Skeletal muscle tissue (tissue), 4 donors: ENCODE results near the gene SSBP2. TPM values are rescaled to one million over a fixed set of nuclear protein-coding genes. Genes with fewer than 3 reads are reported as not detected.
"Not testable (repeated sequence)": the region's sequence is repeated elsewhere in the genome, so short reads cannot be mapped to it uniquely, and the experiment has no call there.

Source experiments
- H3K27ac ChIP-seq: one replicate; pipeline ENCODE4 v1.7.0; 2013; ENCODE audit warnings: mild to moderate bottlenecking, low read depth, low read length, inconsistent platforms
- H3K27me3 ChIP-seq, 3 donors: one replicate each; pipeline ENCODE4 v1.7.0; 2013; ENCODE audit warnings: low read length in 3 of 3; ENCODE audit not compliant: control insufficient read depth in 3 of 3, insufficient read depth in 3 of 3
- H3K36me3 ChIP-seq, 3 donors: one replicate each; pipeline ENCODE4 v1.7.0; 2013; ENCODE audit warnings: low read length in 3 of 3; ENCODE audit not compliant: control insufficient read depth in 3 of 3, insufficient read depth in 3 of 3
- H3K4me1 ChIP-seq, 3 donors: one replicate each; pipeline ENCODE4 v1.7.0; 2013; ENCODE audit warnings: low read length in 3 of 3, mild to moderate bottlenecking in 3 of 3; ENCODE audit not compliant: control insufficient read depth in 3 of 3, insufficient read depth in 3 of 3
- H3K4me3 ChIP-seq, 3 donors: one replicate each; pipeline ENCODE4 v1.7.0; 2013; ENCODE audit warnings: low read length in 3 of 3
- H3K9ac ChIP-seq, 3 donors: one replicate each; pipeline ENCODE4 v1.7.0; 2013; ENCODE audit warnings: low read length in 3 of 3, mild to moderate bottlenecking in 3 of 3, moderate library complexity in 2 of 3, low read depth in 1 of 3
- H3K9me3 ChIP-seq, 3 donors: one replicate each; pipeline ENCODE4 v1.7.0; 2013; ENCODE audit warnings: low read length in 3 of 3; ENCODE audit not compliant: control insufficient read depth in 3 of 3
- total RNA-seq: library from RNA; depleted of rRNA; stranded (reverse); fragments of >200 nt; gene quantifications from one replicate; pipeline ENCODE4 v1.2.3, GENCODE V29; 2014
- donor health status: Osteomylitis.

SSBP2 gene
- total RNA-seq, 1 donor from 2014 or later, result 44.4 TPM

DNA sequence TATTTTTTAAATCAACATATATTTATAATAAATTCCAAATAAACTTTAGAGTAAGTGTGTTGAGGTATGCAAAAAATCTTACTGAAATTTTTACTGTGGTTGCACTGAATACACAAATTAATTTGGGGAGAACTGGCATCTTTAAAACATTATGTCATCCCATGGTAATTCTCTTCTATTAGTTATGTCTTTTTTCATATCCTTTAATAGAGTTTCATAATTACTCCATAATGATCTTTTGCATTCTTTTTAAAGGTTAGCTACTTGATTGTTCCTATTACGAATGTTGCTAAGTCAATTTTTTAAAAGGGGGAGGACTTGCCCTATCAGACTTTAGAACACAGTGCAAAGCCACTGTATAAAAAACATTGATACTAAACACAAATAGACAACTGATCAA lies 26.8 kb downstream of the SSBP2 start:
- no peak overlapping the region for H3K27ac ChIP-seq
- no peaks in the 10 kb centered on the region for H3K9me3 ChIP-seq
- no peak overlapping the region for H3K4me3 ChIP-seq
- no peak overlapping the region for H3K9ac ChIP-seq
- H3K36me3 ChIP-seq, result no peaks in the 10 kb centered on the region
- peaks cover 9 to 21% (median 15%) of the 10 kb centered on the region in 3 donors for H3K4me1 ChIP-seq
- no peaks in the 10 kb centered on the region for H3K27me3 ChIP-seq

DNA sequence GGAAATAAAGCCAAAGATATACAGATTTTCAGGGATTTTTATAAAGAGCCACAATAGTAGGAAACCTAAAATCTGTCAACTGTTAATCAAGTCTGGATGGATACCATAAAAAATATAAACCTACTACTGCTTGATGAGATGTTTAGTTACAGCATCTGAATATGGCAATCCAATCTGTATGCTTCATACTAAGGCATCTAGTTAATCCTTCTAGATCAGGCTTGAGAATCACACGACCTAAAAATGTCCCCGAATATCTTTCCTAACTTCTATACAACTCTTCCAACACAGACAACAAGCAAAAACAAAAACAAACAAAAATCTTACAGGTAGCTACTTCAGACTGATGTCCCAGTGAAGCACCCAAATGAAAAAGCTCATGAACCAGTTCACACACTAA lies 29.8 kb downstream of the SSBP2 start:
- peaks cover 7 to 19% (median 17%) of the 10 kb centered on the region in 3 donors for H3K4me1 ChIP-seq

DNA sequence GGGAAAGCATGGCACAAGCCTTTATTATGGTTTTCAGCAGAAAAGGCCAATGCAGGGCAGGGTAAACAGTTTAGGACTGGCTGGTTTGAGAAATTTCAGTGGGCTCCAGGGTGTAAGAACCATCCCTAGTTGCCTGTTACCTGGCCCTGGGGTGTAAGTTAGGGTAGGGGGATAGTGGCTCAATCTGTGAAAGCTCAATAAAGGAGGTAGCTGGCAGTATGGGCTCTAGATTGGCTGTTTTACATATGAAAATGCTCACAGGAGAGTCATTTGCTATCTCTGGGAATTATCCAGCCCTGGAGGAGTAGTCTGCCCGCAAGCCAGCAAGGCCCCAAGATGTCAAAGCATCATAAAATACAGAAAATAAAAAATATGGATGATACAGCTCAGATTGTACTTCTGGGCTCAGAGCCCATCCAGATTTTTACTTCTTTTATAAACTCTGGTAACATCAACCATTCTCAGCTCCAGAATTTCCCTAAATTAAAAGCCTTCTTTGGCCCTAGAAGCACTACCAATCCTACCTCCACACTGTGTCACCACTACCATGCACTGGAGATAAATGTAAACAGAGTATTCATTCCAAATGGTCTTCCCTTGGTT lies 31.1 kb downstream of the SSBP2 start:
- no peak overlapping the region for H3K27ac ChIP-seq
- peak overlapping the region in 1 of 3 donors; percentile 15 for H3K4me3 ChIP-seq
- no peaks in the 10 kb centered on the region for H3K27me3 ChIP-seq
- no peaks in the 10 kb centered on the region for H3K9me3 ChIP-seq
- no peak overlapping the region for H3K9ac ChIP-seq
- no peaks in the 10 kb centered on the region for H3K36me3 ChIP-seq
- H3K4me1 ChIP-seq, result peaks cover 7 to 17% (median 15%) of the 10 kb centered on the region in 3 donors

More for the DNA sequence above, 29.8 kb downstream of the SSBP2 start:
- Histone ChIP-seq H3K27me3 (no peaks in the 10 kb centered on the region), H3K4me3 (no peak overlapping the region), H3K9ac (no peak overlapping the region), H3K36me3 (no peaks in the 10 kb centered on the region), H3K27ac (no peak overlapping the region), H3K9me3 (no peaks in the 10 kb centered on the region)

DNA sequence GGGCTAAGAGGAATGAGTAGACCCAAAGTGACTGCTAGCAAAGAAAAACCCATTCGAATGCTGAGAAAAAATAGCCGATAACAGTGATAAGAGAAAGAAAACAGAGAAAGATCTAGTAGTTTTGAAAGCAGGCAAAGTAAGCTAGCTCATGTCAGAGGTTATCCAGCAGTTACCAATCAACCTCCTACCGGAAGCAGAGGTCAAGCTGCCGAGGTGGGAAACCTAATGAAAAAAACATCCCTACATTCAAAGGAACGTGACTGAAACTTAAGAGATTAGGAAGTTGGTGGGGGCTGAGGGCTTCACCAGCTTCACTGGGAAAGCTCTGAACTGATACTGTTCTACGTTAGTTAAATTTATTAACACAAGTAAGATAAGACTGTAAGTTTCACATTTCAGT lies 32.6 kb downstream of the SSBP2 start:
- Histone ChIP-seq H3K27ac (no peak overlapping the region), H3K27me3 (no peaks in the 10 kb centered on the region), H3K4me3 (no peak overlapping the region), H3K9me3 (no peaks in the 10 kb centered on the region), H3K9ac (no peak overlapping the region), H3K4me1 (peaks cover 7 to 17% (median 15%) of the 10 kb centered on the region in 3 donors), H3K36me3 (no peaks in the 10 kb centered on the region)

DNA sequence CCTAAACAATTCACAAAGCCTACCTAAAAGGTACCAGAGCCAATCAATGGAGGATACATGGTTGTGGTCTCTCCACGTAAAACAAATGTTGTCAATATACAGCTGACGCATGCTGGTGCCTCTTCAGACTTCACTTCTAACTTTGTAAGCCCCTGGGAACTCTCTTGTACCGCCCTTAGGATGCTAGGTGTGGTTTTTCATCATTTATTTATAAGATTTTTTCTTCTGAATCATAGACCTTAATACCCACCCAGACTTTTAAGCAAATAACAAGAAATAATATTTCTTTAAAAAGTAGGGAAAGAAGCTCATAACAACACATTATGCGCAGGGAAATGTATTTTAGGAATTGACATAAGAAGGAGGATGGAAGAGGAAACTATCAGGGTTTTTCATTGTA lies 33.0 kb downstream of the SSBP2 start:
- Histone ChIP-seq H3K36me3 (no peaks in the 10 kb centered on the region), H3K27me3 (no peaks in the 10 kb centered on the region), H3K4me3 (no peak overlapping the region), H3K4me1 (peaks cover 7 to 17% (median 15%) of the 10 kb centered on the region in 3 donors), H3K9ac (no peak overlapping the region), H3K27ac (no peak overlapping the region), H3K9me3 (no peaks in the 10 kb centered on the region)

DNA sequence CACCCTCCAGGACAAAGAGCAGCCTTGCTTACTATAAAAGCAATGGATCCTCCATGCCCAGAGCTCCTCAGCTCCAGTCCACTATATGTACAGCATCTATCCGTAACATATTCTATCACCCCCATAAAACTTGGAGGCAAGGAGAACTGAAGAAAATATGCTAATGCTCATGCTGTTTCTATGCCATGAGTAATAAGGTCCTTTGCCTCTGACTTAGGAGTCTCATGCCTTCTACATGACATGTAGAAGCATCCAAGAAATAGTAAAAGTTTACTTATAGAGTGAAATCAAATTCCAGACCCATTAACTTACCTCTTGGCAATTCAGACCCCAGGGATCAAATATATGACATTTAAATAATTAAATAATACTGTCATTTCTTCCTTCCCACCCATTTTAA lies 33.7 kb downstream of the SSBP2 start:
- Histone ChIP-seq H3K9ac (no peak overlapping the region), H3K27me3 (no peaks in the 10 kb centered on the region), H3K4me1 (peaks cover 7 to 12% (median 11%) of the 10 kb centered on the region in 3 donors), H3K36me3 (no peaks in the 10 kb centered on the region), H3K4me3 (no peak overlapping the region), H3K27ac (no peak overlapping the region), H3K9me3 (no peaks in the 10 kb centered on the region)

DNA sequence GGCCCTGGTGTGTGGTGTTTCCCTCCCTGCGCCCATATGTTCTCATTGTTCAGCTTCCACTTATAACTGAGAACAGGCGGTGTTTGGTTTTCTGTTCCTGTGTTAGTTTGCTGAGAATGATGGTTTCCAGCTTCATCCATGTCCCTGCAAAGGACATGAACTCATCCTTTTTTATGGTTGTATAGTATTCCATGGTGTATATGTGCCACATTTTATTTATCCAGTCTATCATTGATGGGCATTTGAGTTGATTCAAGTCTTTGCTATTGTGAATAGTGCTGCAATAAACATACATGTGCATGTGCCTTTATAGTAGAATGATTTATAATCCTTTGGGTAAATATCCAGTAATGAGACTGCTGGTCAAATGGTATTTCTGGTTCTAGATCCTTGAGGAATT lies 36.8 kb downstream of the SSBP2 start:
- not testable (repeated sequence) for H3K9ac ChIP-seq, H3K27ac ChIP-seq, H3K27me3 ChIP-seq, H3K36me3 ChIP-seq, H3K9me3 ChIP-seq, H3K4me3 ChIP-seq, H3K4me1 ChIP-seq

DNA sequence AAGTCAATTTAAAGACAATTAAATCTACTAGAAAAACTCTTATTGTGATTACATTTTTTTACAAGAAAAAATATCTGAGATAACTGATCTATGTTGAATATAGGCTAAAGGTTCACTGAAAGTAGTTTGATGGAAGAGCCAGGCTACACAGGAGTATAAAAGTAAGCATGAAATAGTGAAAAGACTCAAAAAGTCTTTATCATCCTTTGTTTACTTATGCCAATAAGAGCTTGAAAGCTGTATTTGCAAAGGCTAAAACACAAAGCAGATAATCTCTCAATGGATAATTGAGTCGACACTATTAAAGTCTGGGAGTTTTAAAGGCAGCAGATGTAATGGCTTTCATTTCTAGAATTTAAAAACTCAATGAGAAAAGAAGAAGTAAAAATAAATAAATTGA lies 42.0 kb downstream of the SSBP2 start:
- Histone ChIP-seq H3K27ac (no peak overlapping the region), H3K36me3 (peaks cover 0 to 6% (median 0%) of the 10 kb centered on the region in 3 donors), H3K4me3 (no peak overlapping the region), H3K9me3 (no peaks in the 10 kb centered on the region), H3K27me3 (no peaks in the 10 kb centered on the region), H3K4me1 (peaks cover 0 to 3% (median 0%) of the 10 kb centered on the region in 3 donors), H3K9ac (no peak overlapping the region)

DNA sequence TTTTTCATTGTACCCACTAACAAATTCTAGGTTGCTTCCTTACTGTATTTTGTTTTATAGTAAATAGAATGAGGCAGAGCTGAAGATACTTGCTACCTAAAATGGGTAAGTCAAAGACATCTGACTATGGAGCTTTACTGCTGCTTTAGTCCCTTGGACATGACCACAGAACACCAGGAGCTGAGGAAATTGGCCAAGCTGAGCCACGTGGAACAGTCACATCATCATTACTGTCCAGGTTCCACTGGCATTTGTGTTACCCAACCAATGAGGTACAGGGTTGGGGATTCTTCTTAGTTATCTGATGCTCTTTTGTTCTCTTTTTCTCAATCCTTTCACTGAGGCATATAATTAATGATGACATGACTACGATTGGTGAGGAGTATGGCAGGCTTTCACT lies 47.1 kb downstream of the SSBP2 start:
- H3K36me3 ChIP-seq, result peaks cover 0 to 10% (median 1%) of the 10 kb centered on the region in 3 donors
- H3K27ac ChIP-seq, result no peak overlapping the region
- peaks cover 0 to 8% (median 6%) of the 10 kb centered on the region in 3 donors for H3K9me3 ChIP-seq
- no peaks in the 10 kb centered on the region for H3K27me3 ChIP-seq
- H3K4me1 ChIP-seq, result peaks cover 0 to 3% (median 0%) of the 10 kb centered on the region in 3 donors
- H3K4me3 ChIP-seq, result no peak overlapping the region
- no peak overlapping the region for H3K9ac ChIP-seq

DNA sequence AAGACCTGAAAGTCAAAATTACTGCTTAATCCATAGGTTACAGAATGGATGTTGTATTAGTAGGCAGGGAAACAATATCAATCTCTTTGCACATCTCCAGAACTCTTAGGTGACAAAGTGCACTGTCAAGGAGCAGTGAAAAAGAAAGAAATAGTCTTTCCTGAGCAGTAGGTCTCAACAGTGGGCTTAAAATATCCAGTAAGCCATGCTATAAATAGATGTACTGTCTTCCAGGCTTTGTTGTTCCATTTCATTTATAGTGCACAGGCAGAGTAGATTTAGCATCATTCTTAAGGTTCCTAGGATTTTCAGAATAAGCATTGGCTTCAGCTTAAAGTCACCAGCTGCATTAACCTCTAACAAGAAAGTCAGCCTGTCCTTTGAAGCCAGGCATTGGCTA lies 50.7 kb downstream of the SSBP2 start:
- Histone ChIP-seq H3K4me1 (no peaks in the 10 kb centered on the region), H3K9ac (no peak overlapping the region), H3K9me3 (peaks cover 0 to 8% (median 6%) of the 10 kb centered on the region in 3 donors), H3K36me3 (peaks cover 0 to 5% (median 2%) of the 10 kb centered on the region in 3 donors), H3K27ac (no peak overlapping the region), H3K4me3 (no peak overlapping the region), H3K27me3 (no peaks in the 10 kb centered on the region)
